ENCODE data around the gene MYO5B.

DNA sequence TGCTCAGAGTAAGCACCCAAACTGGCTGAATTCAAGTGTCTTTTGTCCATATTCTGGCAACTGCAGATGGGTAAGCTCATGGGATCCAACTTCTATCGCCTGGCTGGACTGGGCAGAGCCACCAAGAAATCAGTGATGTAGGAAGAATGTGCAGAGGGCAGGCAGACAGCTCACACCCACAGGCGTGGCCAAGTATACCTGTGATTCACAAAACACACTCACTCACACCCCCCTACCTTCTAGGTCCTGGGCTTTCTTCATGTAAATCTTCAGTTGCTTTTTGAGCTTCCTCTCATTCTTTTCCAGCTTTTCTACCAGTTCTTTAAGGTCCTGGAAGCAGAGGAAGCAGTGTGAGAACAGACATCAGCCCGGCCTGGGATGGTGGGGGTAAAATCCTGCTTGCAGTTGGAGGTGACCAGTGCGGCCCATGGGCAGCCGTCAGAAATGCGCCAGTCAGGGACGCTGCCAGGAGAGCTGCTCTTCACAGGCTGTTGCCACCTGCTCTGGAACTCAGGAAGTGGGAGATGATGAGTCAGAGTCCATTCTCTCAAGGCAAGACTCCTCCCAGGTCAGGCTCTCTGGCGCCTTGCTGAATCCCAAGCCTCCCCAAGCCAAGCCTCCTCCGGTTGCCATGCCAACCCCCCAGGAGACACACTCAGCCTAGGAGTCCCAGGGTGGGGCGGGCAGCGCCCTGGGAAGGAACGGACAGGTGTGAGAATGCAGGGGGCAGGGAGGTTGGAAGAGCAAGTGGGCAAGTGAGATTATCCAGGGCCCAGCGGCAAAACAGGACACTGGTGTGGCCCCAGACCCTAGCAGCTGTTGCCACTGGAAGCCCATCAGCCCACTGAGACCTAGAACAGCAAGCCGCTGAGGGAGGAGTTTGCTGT, 345.4 kb downstream of the MYO5B start:
- TF ChIP-seq, protein P1, sequence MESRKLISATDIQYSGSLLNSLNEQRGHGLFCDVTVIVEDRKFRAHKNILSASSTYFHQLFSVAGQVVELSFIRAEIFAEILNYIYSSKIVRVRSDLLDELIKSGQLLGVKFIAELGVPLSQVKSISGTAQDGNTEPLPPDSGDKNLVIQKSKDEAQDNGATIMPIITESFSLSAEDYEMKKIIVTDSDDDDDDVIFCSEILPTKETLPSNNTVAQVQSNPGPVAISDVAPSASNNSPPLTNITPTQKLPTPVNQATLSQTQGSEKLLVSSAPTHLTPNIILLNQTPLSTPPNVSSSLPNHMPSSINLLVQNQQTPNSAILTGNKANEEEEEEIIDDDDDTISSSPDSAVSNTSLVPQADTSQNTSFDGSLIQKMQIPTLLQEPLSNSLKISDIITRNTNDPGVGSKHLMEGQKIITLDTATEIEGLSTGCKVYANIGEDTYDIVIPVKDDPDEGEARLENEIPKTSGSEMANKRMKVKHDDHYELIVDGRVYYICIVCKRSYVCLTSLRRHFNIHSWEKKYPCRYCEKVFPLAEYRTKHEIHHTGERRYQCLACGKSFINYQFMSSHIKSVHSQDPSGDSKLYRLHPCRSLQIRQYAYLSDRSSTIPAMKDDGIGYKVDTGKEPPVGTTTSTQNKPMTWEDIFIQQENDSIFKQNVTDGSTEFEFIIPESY (IDR thresholded peaks at IDR 0.05): no peak
- no peak for TF ChIP-seq TAF1 (conservative IDR thresholded peaks at IDR 0.05)
- TF ChIP-seq, protein P2, sequence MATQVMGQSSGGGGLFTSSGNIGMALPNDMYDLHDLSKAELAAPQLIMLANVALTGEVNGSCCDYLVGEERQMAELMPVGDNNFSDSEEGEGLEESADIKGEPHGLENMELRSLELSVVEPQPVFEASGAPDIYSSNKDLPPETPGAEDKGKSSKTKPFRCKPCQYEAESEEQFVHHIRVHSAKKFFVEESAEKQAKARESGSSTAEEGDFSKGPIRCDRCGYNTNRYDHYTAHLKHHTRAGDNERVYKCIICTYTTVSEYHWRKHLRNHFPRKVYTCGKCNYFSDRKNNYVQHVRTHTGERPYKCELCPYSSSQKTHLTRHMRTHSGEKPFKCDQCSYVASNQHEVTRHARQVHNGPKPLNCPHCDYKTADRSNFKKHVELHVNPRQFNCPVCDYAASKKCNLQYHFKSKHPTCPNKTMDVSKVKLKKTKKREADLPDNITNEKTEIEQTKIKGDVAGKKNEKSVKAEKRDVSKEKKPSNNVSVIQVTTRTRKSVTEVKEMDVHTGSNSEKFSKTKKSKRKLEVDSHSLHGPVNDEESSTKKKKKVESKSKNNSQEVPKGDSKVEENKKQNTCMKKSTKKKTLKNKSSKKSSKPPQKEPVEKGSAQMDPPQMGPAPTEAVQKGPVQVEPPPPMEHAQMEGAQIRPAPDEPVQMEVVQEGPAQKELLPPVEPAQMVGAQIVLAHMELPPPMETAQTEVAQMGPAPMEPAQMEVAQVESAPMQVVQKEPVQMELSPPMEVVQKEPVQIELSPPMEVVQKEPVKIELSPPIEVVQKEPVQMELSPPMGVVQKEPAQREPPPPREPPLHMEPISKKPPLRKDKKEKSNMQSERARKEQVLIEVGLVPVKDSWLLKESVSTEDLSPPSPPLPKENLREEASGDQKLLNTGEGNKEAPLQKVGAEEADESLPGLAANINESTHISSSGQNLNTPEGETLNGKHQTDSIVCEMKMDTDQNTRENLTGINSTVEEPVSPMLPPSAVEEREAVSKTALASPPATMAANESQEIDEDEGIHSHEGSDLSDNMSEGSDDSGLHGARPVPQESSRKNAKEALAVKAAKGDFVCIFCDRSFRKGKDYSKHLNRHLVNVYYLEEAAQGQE (IDR thresholded peaks at IDR 0.05): no peak
- TF ChIP-seq GABPA (IDR thresholded peaks at IDR 0.05 in 1 of 2, conservative IDR thresholded peaks at IDR 0.05 in 1 of 2): no peak
- TF ChIP-seq, protein P3, sequence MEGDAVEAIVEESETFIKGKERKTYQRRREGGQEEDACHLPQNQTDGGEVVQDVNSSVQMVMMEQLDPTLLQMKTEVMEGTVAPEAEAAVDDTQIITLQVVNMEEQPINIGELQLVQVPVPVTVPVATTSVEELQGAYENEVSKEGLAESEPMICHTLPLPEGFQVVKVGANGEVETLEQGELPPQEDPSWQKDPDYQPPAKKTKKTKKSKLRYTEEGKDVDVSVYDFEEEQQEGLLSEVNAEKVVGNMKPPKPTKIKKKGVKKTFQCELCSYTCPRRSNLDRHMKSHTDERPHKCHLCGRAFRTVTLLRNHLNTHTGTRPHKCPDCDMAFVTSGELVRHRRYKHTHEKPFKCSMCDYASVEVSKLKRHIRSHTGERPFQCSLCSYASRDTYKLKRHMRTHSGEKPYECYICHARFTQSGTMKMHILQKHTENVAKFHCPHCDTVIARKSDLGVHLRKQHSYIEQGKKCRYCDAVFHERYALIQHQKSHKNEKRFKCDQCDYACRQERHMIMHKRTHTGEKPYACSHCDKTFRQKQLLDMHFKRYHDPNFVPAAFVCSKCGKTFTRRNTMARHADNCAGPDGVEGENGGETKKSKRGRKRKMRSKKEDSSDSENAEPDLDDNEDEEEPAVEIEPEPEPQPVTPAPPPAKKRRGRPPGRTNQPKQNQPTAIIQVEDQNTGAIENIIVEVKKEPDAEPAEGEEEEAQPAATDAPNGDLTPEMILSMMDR (IDR thresholded peaks at IDR 0.05; ENCODE audit: low read depth, low read length, missing input control): no peak

Measured in liver (tissue), 3 donors.